OCI-LY3 (cell line): ENCODE data around the gene UCHL3.

ENCODE experiments used
- H2AFZ ChIP-seq: fragments of 200-600, 300-600 bp; shearing (Covaris generic); 2 replicates; pipeline ENCODE4 v1.6.0; 2014; ENCODE audit warnings: antibody characterized with exemption, low read depth, low read length
- H3K27ac ChIP-seq: fragments of 200-600, 300-600 bp; sonication (generic); 2 replicates; pipeline ENCODE4 v1.5.1; 2014; ENCODE audit warnings: mild to moderate bottlenecking, low read length, moderate library complexity, mixed read lengths
- H3K27me3 ChIP-seq: fragments of 200-600, 300-600 bp; sonication (generic); 2 replicates; pipeline ENCODE4 v1.6.1; 2014; ENCODE audit warnings: low read depth, low read length, mixed read lengths
- H3K36me3 ChIP-seq: fragments of 200-600, 300-600 bp; sonication (generic); replicated peaks from 2 replicates; pipeline ENCODE3; 2014; ENCODE audit warnings: low read depth, low read length, mixed read lengths
- H3K4me1 ChIP-seq: fragments of 300-600, 200-600 bp; sonication (generic); 2 replicates; pipeline ENCODE4 v1.6.1; 2014; ENCODE audit warnings: low read length, mixed read lengths
- H3K4me2 ChIP-seq: fragments of 200-600, 300-600 bp; sonication (generic); 2 replicates; pipeline ENCODE4 v1.6.1; 2014; ENCODE audit warnings: low read length, mixed read lengths
- H3K4me3 ChIP-seq: fragments of 300-600, 200-600 bp; sonication (generic); 2 replicates; pipeline ENCODE4 v1.5.1; 2014; ENCODE audit warnings: antibody characterized with exemption, mild to moderate bottlenecking, low read length, moderate library complexity
- H3K79me2 ChIP-seq: fragments of 300-600, 200-600 bp; shearing (Covaris generic); 2 replicates; pipeline ENCODE4 v1.6.1; 2014; ENCODE audit warnings: mild to moderate bottlenecking, low read length, mixed read lengths
- H3K9ac ChIP-seq: fragments of 300-600, 200-600 bp; shearing (Covaris generic); 2 replicates; pipeline ENCODE4 v1.6.0; 2014; ENCODE audit warnings: mild to moderate bottlenecking, low read length, moderate library complexity
- H3K9me3 ChIP-seq: fragments of 200-600, 300-600 bp; shearing (Covaris generic); 2 replicates; pipeline ENCODE4 v1.6.1; 2014; ENCODE audit warnings: low read length, mixed read lengths; ENCODE audit not compliant: insufficient read depth
- H4K20me1 ChIP-seq: fragments of 200-600, 300-600 bp; sonication (generic); 2 replicates; pipeline ENCODE4 v1.6.1; 2016; ENCODE audit warnings: low read length, mixed read lengths; ENCODE audit not compliant: insufficient read depth
- CTCF ChIP-seq: fragments of 200-600, 300-600 bp; sonication (generic); IDR thresholded peaks from 2 replicates; pipeline ENCODE4 v1.5.1; 2014; ENCODE audit warnings: antibody characterized with exemption, low read length, low read depth
- EZH2phosphoT487 ChIP-seq: fragments of 200-600 bp; shearing (Covaris generic); IDR thresholded peaks from 2 replicates; pipeline ENCODE4 v1.6.1; 2018; ENCODE audit warnings: antibody characterized with exemption, mixed run types, low read depth

UCHL3 gene

DNA sequence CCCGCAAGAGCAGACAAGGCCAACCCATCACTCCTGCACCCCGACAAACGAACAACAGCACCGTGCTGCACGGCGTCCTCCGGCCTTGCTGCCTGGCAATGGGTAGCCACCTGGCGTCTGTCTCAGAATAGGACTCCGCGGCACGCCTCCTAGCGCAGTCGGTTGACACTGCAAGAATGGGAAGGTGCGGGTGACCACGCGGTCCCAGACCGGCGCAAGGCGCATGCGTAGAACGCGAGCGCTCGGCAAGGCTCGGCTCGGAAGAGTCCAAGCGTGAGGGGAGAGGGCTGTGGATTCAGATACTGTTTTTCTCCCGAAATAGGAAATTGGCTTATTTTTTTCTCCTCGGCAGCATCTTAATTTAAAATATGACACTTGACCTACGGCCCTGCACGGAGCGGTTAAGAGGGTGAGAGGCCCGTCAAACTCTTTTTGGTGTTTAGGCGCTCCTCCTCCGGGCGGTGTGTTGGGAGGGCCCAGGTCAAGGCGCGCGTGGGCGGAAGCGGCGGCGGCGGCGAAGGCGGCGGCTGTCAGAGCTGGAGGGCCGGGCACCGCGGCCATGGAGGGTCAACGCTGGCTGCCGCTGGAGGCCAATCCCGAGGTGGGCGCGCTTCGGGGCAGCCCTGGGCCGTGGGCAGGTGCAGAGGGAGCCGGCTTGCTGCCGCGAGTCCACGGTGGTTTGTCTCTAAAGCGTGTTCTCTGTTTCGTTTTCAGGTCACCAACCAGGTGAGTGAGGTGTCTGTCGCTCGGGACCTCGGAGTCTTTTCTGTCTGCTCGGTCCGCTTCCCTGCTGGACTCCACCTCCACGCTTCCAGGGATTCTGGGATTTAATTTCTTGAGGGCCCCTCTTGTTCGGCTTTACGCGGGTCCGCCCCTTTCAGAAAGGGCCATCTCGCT is at the start of gene UCHL3:
Gene UCHL3 (plus strand): TSS at position 530 of the 897 bp plus-strand sequence. CDS start 30 bp downstream, at position 560.
- Histone ChIP-seq H4K20me1 (no peaks in the 10 kb centered on the region), H3K36me3 (peaks cover 6% of the 10 kb centered on the region), H3K4me3 (peak within 1 kb of the TSS; percentile 87), H3K9me3 (no peaks in the 10 kb centered on the region), H3K9ac (peak within 1 kb of the TSS; percentile 78), H3K4me1 (peaks cover 15% of the 10 kb centered on the region), H2AFZ (peak within 1 kb of the TSS; percentile 89), H3K27ac (peak within 1 kb of the TSS; percentile 52), H3K4me2 (peak within 1 kb of the TSS; percentile 81), H3K79me2 (peaks cover 27% of the 10 kb centered on the region), H3K27me3 (no peaks in the 10 kb centered on the region)
- TF ChIP-seq CTCF (peak; percentile 90), EZH2phosphoT487 (no peak)

GRCh38 chr13:75505327-75505726 is 44.3 kb upstream of the UCHL3 start:
- Histone ChIP-seq H3K27ac (no peak overlapping the region), H2AFZ (no peak overlapping the region), H3K36me3 (no peaks in the 10 kb centered on the region), H3K27me3 (peaks cover 7% of the 10 kb centered on the region; the same call in 1 of the 2 replicates), H3K79me2 (no peaks in the 10 kb centered on the region), H3K4me3 (no peak overlapping the region), H4K20me1 (no peaks in the 10 kb centered on the region), H3K4me2 (peak overlapping the region; percentile 1; the same call in 1 of the 2 replicates), H3K9ac (no peak overlapping the region), H3K9me3 (no peaks in the 10 kb centered on the region), H3K4me1 (peaks cover 34% of the 10 kb centered on the region)
- TF ChIP-seq EZH2phosphoT487 (no peak), CTCF (no peak)

- Histone ChIP-seq H3K79me2 (no peaks in the 10 kb centered on the region), H3K27ac (no peak overlapping the region), H2AFZ (no peak overlapping the region), H3K9ac (no peak overlapping the region), H3K9me3 (no peaks in the 10 kb centered on the region), H3K36me3 (no peaks in the 10 kb centered on the region), H3K27me3 (peaks cover 8% of the 10 kb centered on the region; the same call in 1 of the 2 replicates), H3K4me3 (no peak overlapping the region), H4K20me1 (no peaks in the 10 kb centered on the region), H3K4me1 (peaks cover 41% of the 10 kb centered on the region), H3K4me2 (0 out of 2 replicates have a peak overlapping the region, but pooled peaks have one; percentile 1)
- no peak for TF ChIP-seq CTCF
- no peak for TF ChIP-seq EZH2phosphoT487
These were observed 43.6 kb upstream of the UCHL3 start for GRCh38 chr13:75506018-75506417.
